K562 (cell line): ENCODE results near the gene FAM136A. TPM values are rescaled to one million over a fixed set of nuclear protein-coding genes. Genes with fewer than 3 reads are reported as not detected.
A peak's percentile ranks its signal among the peaks of the same experiment; 100 is the strongest.

Experiments used
- ESRRA ChIP-seq: fragments of 450-650 bp; IDR thresholded peaks from 2 replicates; pipeline ENCODE4 v1.6.1; 2014; ENCODE audit warnings: low read depth, mild to moderate bottlenecking, moderate library complexity, borderline replicate concordance
- KLF6 ChIP-seq: fragments of 250-450 bp; sonication (Bioruptor Pico); IDR thresholded peaks from 2 replicates; pipeline ENCODE4 v1.4.0; 2020; ENCODE audit warnings: mild to moderate bottlenecking, moderate library complexity, borderline replicate concordance
- MED1 ChIP-seq: sonication (generic); formaldehyde crosslinking; IDR thresholded peaks from 2 replicates; pipeline ENCODE4 v1.8.1; 2023; ENCODE audit warnings: missing genetic modification reagents, borderline replicate concordance
- NUFIP1 ChIP-seq: fragments of 450-650 bp; IDR thresholded peaks from 2 replicates; pipeline ENCODE4 v1.6.1; 2018; ENCODE audit not compliant: partially characterized antibody
- PPARD ChIP-seq: fragments of 250-450 bp; sonication (Bioruptor Pico); IDR thresholded peaks from 2 replicates; pipeline ENCODE4 v1.8.0; 2022; ENCODE audit warnings: inconsistent platforms, mild to moderate bottlenecking, moderate library complexity
- REST ChIP-seq, 2 experiments: fragments of 450-650 bp; formaldehyde crosslinking in 1 of 2; IDR thresholded peaks; 2 replicates each; pipeline versions ENCODE4 v1.4.0 to v1.6.1; 2014 to 2020; ENCODE audit warnings: mild to moderate bottlenecking in 2 of 2, borderline replicate concordance in 1 of 2, low read depth in 1 of 2
- TOE1 ChIP-seq, 2 experiments: fragments of 450-650 bp in 1 of 2; sonication (generic) in 1 of 2; formaldehyde crosslinking in 1 of 2; IDR thresholded peaks; 2 replicates each; pipeline versions ENCODE4 v1.7.1 to v1.8.0; 2016 to 2022; ENCODE audit warnings: borderline replicate concordance in 2 of 2, mild to moderate bottlenecking in 2 of 2, antibody characterized with exemption in 1 of 2, inconsistent platforms in 1 of 2, low read depth in 1 of 2, missing genetic modification reagents in 1 of 2, moderate library complexity in 1 of 2
- XRCC3 ChIP-seq: fragments of 450-650 bp; IDR thresholded peaks from 2 replicates; pipeline ENCODE4 v1.6.1; 2017; ENCODE audit warnings: mild to moderate bottlenecking, moderate library complexity
- ZBED1 ChIP-seq: IDR thresholded peaks from 2 replicates; pipeline ENCODE4 v1.6.1; 2014
- ZNF589 ChIP-seq: fragments of 200-800 bp; sonication (Bioruptor generic); IDR thresholded peaks from 2 replicates; pipeline ENCODE4 v1.6.1; 2016; ENCODE audit warnings: low read depth, missing genetic modification characterization, missing compliant biosample characterization
- ZNF696 ChIP-seq: fragments of 250-450 bp; sonication (Bioruptor Pico); conservative IDR thresholded peaks from 2 replicates; pipeline ENCODE4 v1.4.0; 2020; ENCODE audit warnings: mild to moderate bottlenecking, moderate library complexity
- polyA plus RNA-seq, 8 experiments: library from polyadenylated mRNA; depleted of rRNA in 4 of 8; stranded (reverse) in 5 of 8; unstranded in 3 of 8; fragments of >200 nt; fragmentation: Nextera tagmentation in 2 of 8; fragmentation: Illumina TruSeq in 1 of 8; extraction: Ambion mirVana in 2 of 8; extraction: Trizol in 1 of 8; gene quantifications; 2 replicates each; pipeline versions ENCODE4 v1.2.1 to v1.2.3, GENCODE V29; 2011 to 2014; ENCODE audit warnings: inconsistent platforms in 1 of 8, missing spikeins in 1 of 8
- total RNA-seq, 7 experiments: library from RNA; depleted of rRNA in 6 of 7; stranded (reverse); fragments of >200 nt in 6 of 7; fragmentation: Illumina TruSeq in 2 of 7; extraction: Trizol in 2 of 7; gene quantifications; 2 replicates each; pipeline versions ENCODE4 v1.2.1 to v1.2.3, GENCODE V29; 2011 to 2021; ENCODE audit warnings: low replicate concordance in 1 of 7
- TF ChIP-seq, protein P1 (sequence below), 2 experiments: fragments of 450-650 bp; conservative IDR thresholded peaks; 2 replicates each; pipeline ENCODE4 v1.6.1; 2017; ENCODE audit warnings: mild to moderate bottlenecking in 2 of 2, moderate library complexity in 2 of 2
- TF ChIP-seq, protein P2 (sequence below): fragments of 200-800 bp; sonication (Bioruptor generic); IDR thresholded peaks from 2 replicates; pipeline ENCODE4 v1.6.1; 2017; ENCODE audit warnings: missing genetic modification characterization, missing compliant biosample characterization

The FAM136A gene
- total and polyA plus RNA-seq, 9 of the 15 experiments (the other 6 are each of a cell fraction or from before 2014, with no cell fraction given), result 89.0 to 151 (median 104) TPM

GRCh38 chr2:70248181-70248847, 53.6 kb downstream of the FAM136A start, which contains the start of gene TIA1 (continued):
- TF ChIP-seq, protein P1, sequence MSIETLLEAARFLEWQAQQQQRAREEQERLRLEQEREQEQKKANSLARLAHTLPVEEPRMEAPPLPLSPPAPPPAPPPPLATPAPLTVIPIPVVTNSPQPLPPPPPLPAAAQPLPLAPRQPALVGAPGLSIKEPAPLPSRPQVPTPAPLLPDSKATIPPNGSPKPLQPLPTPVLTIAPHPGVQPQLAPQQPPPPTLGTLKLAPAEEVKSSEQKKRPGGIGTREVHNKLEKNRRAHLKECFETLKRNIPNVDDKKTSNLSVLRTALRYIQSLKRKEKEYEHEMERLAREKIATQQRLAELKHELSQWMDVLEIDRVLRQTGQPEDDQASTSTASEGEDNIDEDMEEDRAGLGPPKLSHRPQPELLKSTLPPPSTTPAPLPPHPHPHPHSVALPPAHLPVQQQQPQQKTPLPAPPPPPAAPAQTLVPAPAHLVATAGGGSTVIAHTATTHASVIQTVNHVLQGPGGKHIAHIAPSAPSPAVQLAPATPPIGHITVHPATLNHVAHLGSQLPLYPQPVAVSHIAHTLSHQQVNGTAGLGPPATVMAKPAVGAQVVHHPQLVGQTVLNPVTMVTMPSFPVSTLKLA (conservative IDR thresholded peaks at IDR 0.05), result no peak
- no peak for TF ChIP-seq ZNF696 (CRISPR knock-in tag)
- TF ChIP-seq MED1 (CRISPR knock-in tag), result no peak
- TF ChIP-seq PPARD, result no peak
- no peak for TF ChIP-seq KLF6 (CRISPR knock-in tag)
- TF ChIP-seq, protein P2, sequence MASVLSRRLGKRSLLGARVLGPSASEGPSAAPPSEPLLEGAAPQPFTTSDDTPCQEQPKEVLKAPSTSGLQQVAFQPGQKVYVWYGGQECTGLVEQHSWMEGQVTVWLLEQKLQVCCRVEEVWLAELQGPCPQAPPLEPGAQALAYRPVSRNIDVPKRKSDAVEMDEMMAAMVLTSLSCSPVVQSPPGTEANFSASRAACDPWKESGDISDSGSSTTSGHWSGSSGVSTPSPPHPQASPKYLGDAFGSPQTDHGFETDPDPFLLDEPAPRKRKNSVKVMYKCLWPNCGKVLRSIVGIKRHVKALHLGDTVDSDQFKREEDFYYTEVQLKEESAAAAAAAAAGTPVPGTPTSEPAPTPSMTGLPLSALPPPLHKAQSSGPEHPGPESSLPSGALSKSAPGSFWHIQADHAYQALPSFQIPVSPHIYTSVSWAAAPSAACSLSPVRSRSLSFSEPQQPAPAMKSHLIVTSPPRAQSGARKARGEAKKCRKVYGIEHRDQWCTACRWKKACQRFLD, result peak; percentile 64; the same call in 1 of the 2 replicates
- no peak for TF ChIP-seq REST (IDR thresholded peaks at IDR 0.05; ENCODE audit: borderline replicate concordance)
- TF ChIP-seq REST (CRISPR knock-in tag; IDR thresholded peaks at IDR 0.05; ENCODE audit: low read depth), result peak; percentile 37; the same call in 1 of the 2 replicates
- peak; percentile 36; the same call in 1 of the 2 replicates for TF ChIP-seq TOE1 (IDR thresholded peaks at IDR 0.05; ENCODE audit: borderline replicate concordance)
- no peak for TF ChIP-seq TOE1 (CRISPR knock-in tag; IDR thresholded peaks at IDR 0.05; ENCODE audit: borderline replicate concordance, low read depth)
- TF ChIP-seq ZBED1, result no peak
- TF ChIP-seq ZNF589 (CRISPR knock-in tag), result no peak
- no peak for TF ChIP-seq XRCC3
- TF ChIP-seq ESRRA, result peak; percentile 8; the same call in 1 of the 2 replicates
- no peak for TF ChIP-seq NUFIP1
